ENCODE measurements around the gene CHRNA4. TPM values are rescaled to one million over a fixed set of nuclear protein-coding genes. Genes with fewer than 3 reads are reported as not detected.

The CHRNA4 gene
- total and polyA plus RNA-seq, 2 donors, result 0.79 TPM; not detected in 1

- Histone ChIP-seq H3K36me3 (ENCODE audit: insufficient read depth) (no peaks in the 10 kb centered on the region), H3K27ac (ENCODE audit: low read depth) (no peak overlapping the region), H3K4me1 (ENCODE audit: insufficient read depth) (no peaks in the 10 kb centered on the region), H3K4me3 (ENCODE audit: low read depth, low read length) (no peak overlapping the region)
- 87% methylated on average over 8 of the region's 8 CpGs for WGBS
- DNase-seq (ENCODE audit: extremely low spot score), result no peak
These were observed 7.0 kb upstream of the CHRNA4 start for GRCh38 chr20:63368151-63368550.

DNA sequence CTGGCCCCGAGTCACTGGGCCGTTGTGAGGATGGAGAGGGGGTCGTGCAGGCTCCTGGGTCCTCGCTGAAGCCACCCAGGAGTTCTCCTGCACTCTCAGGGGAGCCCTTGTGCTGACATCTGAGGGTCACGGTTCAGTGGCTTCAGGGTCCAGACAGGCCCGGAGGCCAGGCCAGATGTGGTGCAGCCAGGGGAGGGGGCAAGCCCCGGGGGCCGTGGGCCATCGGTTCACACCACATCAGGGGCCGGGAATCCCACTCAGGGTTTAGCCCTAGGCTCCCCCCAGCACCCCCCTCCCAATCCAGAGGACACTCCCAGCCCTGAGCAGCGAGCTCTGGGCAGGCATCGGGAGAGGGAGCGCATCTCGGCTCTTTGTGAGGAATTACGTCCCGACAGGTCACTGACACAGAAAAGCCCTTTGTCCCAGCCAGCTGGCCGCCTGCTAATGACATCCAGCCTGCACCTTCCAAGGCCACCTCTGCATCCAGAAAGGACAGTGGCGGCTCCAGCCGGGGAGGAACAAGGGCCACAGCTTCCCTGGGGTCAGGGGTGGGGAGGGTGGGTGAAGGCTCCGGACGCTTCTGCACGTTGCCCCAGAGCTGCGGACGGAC lies 6.4 kb upstream of the CHRNA4 start:
- DNase-seq (ENCODE audit: extremely low spot score), result no peak
- Histone ChIP-seq H3K36me3 (ENCODE audit: insufficient read depth) (no peaks in the 10 kb centered on the region), H3K27ac (ENCODE audit: low read depth) (no peak overlapping the region), H3K4me3 (ENCODE audit: low read depth, low read length) (no peak overlapping the region), H3K4me1 (ENCODE audit: insufficient read depth) (no peaks in the 10 kb centered on the region)
- WGBS, result 66% methylated on average over 24 of the region's 24 CpGs

DNA sequence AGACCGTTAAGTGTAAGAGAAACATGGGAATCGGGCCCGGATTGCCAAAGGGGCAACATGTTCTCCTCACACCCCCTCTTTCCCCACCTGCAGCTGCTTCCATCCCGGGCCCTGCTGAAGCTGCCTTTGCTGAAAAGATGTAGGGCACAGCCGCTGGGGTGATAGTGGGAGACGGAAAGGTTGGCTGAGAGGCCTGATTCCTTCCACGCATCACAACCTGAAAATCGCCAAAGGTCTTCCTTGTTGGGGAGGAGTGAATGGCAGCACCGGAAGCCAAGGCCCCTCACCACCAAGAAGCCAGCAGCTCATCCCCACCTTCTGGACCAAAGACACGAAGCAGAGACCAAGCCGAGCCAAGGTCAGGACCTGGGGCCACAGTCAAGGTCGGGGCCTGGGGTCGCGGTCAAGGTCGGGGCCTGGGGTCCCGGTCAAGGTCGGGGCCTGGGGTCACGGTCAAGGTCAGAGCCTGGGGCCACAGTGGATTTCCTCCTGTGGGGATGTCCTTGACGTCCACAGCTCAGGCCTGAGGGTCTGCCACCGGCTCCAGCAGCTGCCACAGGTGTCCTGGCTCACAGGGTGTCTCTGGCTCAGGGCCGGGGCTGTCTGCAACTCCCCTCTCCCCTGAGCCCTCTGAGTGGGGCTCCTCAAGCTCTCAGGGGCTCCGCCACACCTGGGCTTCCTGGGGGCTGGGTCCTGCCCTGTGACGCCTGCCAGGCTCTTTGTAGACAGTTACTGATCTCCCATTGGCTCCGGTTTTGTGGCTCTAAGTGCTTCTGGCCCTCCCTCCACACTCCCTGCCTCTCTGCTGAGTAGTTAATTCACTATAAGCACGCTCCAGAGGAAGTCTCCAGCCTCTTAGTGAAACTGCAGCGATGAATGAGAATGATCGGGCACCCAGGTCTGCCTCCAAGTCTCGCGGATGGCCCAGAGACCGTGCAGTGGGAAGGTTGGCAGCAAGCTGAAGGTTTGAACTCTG lies 5.5 kb upstream of the CHRNA4 start:
- H3K27ac ChIP-seq (ENCODE audit: low read depth), result no peak overlapping the region
- DNase-seq (ENCODE audit: extremely low spot score), result no peak
- H3K4me1 ChIP-seq (ENCODE audit: insufficient read depth), result no peaks in the 10 kb centered on the region
- 68% methylated on average over 30 of the region's 30 CpGs for WGBS
- H3K36me3 ChIP-seq (ENCODE audit: insufficient read depth), result no peaks in the 10 kb centered on the region
- H3K4me3 ChIP-seq (ENCODE audit: low read depth, low read length), result no peak overlapping the region

DNA sequence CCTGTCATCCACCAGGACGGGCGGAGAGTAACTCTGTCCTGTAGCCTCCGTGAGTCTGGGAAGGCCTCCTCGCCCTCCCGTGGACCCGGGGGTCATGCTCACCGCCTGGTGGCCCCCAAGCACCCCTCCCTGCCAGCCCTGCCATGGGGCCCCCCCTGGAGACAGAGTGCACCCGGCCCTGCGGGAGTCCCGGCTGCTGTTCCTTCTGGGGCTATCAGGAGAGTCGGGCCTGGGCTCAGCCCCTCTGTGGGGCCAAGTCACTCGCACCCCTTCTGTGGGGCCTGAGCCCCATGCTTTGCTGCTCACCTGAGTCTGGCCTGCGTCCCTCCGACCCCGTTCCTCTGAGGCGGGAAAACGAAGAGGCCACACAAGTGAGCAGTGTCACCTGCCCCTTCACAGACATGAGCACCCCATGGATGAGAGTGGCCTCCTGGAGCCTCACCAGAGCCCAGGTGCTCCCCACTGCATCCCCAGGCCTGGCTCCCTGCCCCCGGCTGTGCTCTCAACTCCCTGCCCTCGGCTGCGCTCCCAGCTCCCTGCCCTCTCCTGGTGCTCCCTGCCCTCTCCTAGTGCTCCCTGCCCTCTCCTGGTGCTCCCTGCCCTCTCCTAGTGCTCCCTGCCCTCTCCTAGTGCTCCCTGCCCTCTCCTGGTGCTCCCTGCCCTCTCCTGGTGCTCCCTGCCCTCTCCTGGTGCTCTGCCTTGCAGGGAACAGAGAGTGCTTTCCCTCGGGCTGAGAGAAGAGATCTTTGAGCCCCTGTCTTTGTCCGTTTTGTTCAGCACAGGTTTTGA lies 4.6 kb upstream of the CHRNA4 start:
- DNase-seq (ENCODE audit: extremely low spot score), result no peak
- no peak overlapping the region for H3K27ac ChIP-seq (ENCODE audit: low read depth)
- WGBS, result 87% methylated on average over 22 of the region's 22 CpGs
- H3K4me1 ChIP-seq (ENCODE audit: insufficient read depth), result no peaks in the 10 kb centered on the region
- no peak overlapping the region for H3K4me3 ChIP-seq (ENCODE audit: low read depth, low read length)
- H3K36me3 ChIP-seq (ENCODE audit: insufficient read depth), result no peaks in the 10 kb centered on the region

DNA sequence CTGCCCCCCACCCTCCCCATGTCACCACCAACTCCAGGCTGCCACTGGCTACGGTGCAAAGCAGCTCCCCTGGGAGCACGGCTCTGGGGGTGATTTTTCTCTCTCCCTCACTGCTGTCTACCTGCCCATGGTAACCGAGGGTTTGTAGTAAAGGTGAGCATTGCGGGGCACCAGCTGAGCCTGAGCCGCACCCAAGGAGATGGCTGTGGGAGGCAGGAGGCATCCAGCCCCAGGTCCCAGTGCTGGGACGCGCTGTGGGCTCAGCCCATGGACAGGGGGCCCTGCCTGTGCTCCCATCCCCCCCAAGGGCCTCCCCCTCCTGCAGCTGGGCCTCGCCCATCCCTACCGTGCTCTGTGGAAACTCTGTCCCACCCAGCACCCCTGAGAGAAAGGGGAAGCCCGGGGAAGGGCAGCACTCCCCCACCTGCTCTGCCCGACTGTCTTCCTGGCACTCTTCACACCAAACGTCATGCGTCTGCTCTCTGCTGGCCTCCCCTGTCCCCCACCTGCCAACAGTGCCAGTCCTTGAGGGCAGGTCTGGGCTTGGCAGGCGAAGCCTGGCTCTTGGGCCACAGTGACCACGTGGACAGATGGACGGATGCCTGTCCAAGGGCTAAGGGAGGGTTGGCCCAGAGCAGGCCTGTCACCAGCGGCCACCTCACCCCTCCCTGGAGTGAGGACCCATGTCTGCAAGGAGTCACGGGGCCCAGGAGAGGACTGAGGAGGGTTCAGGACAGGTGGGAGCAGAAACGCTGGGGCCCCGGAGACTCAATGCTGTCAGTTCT lies 3.8 kb upstream of the CHRNA4 start:
- Histone ChIP-seq H3K4me1 (ENCODE audit: insufficient read depth) (no peaks in the 10 kb centered on the region), H3K36me3 (ENCODE audit: insufficient read depth) (no peaks in the 10 kb centered on the region), H3K27ac (ENCODE audit: low read depth) (no peak overlapping the region), H3K4me3 (ENCODE audit: low read depth, low read length) (no peak overlapping the region)
- no peak for DNase-seq (ENCODE audit: extremely low spot score)
- 81% methylated on average over 20 of the region's 20 CpGs for WGBS

DNA sequence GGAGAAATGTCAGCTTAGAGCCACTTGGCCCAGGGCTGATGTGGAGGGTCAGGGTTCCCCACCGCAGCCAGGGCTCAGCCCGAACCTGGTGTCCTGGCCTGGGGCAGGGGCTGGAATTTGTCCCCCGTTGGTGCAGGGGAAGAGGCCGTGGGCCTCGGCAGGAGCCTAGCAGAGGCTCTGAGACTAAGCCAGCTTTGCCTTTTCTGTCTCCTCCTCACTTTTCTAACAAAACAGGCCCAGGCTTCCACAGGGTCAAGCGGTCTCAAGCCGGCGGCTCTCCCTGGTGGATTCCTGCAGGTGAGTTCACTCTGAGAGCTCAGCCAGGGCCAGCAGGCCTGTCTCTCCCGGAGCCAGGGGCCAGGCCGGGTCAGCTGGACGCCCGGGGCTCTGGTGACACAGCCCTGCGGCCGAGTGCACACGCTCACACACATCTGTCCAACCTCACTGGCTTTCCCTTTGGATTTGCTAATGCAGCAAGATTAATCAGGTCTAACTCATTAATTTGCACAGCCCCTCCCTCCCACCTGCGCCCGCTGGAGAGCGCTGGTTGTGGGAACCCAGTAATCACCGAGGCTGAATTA lies 2.9 kb upstream of the CHRNA4 start:
- Histone ChIP-seq H3K4me1 (ENCODE audit: insufficient read depth) (no peaks in the 10 kb centered on the region), H3K27ac (ENCODE audit: low read depth) (no peak overlapping the region), H3K36me3 (ENCODE audit: insufficient read depth) (no peaks in the 10 kb centered on the region), H3K4me3 (ENCODE audit: low read depth, low read length) (no peak overlapping the region)
- 82% methylated on average over 19 of the region's 19 CpGs for whole genome bisulfite sequencing
- DNase-seq (ENCODE audit: extremely low spot score), result no peak

DNA sequence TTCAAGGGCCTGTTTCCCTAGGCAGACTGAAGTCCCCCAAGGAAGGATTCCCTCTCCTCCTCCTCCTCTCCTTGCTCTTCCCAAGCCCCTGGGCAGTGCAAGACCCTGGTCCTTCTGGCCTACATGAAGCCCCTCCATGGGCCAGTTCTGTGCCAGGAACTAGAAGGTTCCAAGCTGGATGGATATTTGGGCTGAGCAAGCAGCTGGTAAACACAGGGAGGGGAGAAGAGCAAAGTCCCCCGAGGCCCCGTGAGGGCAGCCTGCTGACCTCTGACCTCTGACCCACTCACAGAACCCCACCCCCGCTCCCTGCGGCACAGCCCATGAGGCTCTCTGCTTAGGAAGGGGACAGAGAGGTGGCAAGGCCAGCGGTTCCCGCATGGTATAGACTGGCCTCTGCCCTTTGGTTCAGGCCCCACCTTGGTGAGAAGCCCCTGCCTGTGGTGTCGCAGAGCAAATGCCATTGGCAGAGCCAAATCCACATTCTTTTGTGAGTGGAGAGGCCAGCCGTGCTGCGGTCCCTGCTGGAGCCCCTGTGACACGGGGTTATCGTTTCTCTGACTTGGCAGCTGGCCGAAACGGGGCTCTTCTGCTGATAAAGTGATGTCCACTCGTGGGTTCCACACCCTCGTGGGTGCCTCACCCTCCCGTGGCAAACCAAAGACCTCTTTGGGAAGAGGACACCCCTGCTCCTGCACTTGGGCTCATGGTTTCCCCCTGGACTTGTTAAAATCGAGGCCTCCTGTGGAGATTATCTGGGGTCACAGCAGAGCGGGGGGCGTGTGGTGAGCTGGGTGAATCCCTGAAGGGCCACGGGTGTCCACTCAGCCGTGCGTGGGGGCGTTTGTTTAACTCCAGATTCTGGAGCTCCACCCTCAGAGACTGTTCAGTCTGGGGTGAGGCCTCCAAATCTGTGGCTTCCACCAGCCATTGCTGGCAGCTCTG lies 2.1 kb upstream of the CHRNA4 start:
- WGBS, result 55% methylated on average over 23 of the region's 23 CpGs
- no peaks in the 10 kb centered on the region for H3K36me3 ChIP-seq (ENCODE audit: insufficient read depth)

GRCh38 chr20:63362436-63363009 lies 1.4 kb upstream of the CHRNA4 start:
- no peak for DNase-seq (ENCODE audit: extremely low spot score)
- Histone ChIP-seq H3K4me1 (ENCODE audit: insufficient read depth) (no peaks in the 10 kb centered on the region), H3K27ac (ENCODE audit: low read depth) (no peak overlapping the region), H3K36me3 (ENCODE audit: insufficient read depth) (no peaks in the 10 kb centered on the region), H3K4me3 (ENCODE audit: low read depth, low read length) (no peak overlapping the region)
- 69% methylated on average over 16 of the region's 16 CpGs for WGBS

More for the DNA sequence above, 2.1 kb upstream of the CHRNA4 start:
- Histone ChIP-seq H3K4me1 (ENCODE audit: insufficient read depth) (no peaks in the 10 kb centered on the region), H3K4me3 (ENCODE audit: low read depth, low read length) (no peak overlapping the region), H3K27ac (ENCODE audit: low read depth) (no peak overlapping the region)
- DNase-seq (ENCODE audit: extremely low spot score), result no peak

DNA sequence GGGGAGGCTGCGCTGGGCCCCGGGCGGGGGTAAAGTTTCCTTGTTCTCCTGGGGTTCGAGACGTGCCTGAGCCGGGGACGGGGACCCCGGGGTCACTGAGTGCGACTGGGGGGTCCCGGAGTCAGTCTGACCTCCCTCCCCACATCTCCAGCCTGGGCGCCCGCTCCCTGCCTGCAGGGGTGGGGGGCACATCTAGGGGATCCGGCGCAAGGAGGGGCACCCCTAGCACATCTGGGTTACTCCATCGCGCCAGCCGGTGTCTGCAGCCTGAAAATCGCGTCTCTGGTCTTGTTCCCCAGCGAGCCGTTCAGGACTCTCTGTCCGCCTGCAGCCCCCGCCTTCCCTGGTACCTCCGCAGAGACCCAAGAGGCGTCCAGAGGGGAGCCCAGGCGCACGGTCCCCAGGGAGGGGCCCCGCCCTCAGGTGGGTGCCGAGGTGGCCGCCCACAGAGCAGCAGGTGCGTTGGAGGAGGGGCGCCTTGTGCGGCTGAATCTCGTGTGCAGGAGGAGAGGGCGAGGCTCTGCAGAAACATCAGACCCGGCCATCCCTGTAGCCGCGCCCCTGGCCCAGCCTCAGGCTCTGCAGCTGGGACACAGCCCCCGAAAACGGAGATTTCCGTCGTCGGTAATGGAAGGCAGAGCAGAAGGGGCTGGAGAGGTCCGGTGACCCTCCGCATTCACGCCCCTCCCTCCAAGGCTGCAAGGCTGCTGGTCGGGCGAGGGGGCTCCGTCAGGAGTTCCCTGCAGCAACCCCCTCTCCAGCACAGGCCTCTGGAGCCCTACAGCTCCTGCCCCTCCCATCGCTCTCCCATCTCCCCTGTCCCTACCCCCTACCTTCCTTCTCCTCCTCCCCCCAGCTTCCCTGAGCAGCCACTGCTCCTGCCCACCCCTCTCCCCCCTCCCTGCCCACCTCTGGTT lies 628 bp upstream of the CHRNA4 start:
- DNase-seq (ENCODE audit: extremely low spot score), result no peak
- H3K27ac ChIP-seq (ENCODE audit: low read depth), result no peak overlapping the region
- no peaks in the 10 kb centered on the region for H3K4me1 ChIP-seq (ENCODE audit: insufficient read depth)
- H3K4me3 ChIP-seq (ENCODE audit: low read depth, low read length), result no peak overlapping the region
- WGBS, result 12% methylated on average over 50 of the region's 50 CpGs
- no peaks in the 10 kb centered on the region for H3K36me3 ChIP-seq (ENCODE audit: insufficient read depth)

- no peak for DNase-seq (ENCODE audit: extremely low spot score)
- Histone ChIP-seq H3K36me3 (ENCODE audit: insufficient read depth) (no peaks in the 10 kb centered on the region), H3K4me1 (ENCODE audit: insufficient read depth) (no peaks in the 10 kb centered on the region), H3K4me3 (ENCODE audit: low read depth, low read length) (no peak overlapping the region), H3K27ac (ENCODE audit: low read depth) (no peak overlapping the region)
- 28% methylated on average over 38 of the region's 38 CpGs for WGBS
These were observed 956 bp downstream of the CHRNA4 start for GRCh38 chr20:63359937-63360849.
